NCI-H2171 (cell line): ENCODE measurements around the gene FAM227A.
"Not testable (repeated sequence)": the region's sequence is repeated elsewhere in the genome, so short reads cannot be mapped to it uniquely, and the experiment has no call there.

Experiments used
- DNase-seq: peaks from one replicate; lab custom pipeline; 2025; lab: John Stamatoyannopoulos, UW

Gene FAM227A

DNA sequence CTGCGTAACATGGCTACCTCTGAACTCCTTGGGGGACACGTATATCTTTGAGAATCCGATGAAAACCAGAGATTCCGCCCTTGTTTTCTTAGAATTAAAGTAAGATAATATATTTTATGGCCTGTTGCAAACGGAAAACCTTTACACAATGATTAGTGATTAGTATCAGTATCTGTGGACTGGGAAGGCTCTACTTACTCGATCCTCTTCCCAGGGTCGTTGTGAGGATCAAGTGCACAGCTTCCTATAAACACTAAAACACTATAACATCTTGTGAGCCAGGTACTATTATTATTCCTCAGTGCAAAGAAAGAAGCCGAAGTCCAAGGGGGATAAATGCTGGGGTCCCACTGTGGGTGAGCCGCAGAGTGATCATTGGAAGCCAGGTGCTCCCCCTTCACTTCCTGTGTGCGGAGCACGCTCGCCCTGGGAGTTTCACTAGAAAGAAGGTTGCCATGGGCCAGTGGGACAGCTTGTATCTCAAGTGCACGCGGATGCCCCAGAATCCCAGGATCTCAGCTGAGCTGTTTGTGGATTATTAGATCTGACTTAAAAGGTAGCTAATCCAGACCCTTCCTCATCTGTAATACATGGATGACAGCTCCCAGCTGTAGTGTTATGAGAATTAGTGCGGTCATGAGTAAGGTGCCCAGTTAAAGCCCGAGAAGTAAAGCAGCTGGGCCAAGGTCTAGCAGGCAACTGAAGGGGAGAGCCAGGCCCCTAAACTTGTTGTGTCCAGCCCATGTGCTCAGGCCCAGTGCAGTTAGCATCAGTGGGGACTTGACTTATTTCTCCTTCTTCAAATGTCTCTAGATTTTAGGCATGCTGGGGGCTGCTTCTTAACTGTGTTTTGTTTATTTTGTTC is 1.1 kb upstream of the FAM227A start:
- DNase-seq, result no peak

- DNase-seq, result peak; percentile 8
Observed at GRCh38 chr22:38655519-38656255, 505 bp downstream of the FAM227A start.

GRCh38 chr22:38653741-38654140 is 2.5 kb downstream of the FAM227A start:
- DNase-seq, result no peak

GRCh38 chr22:38652859-38653258 is 3.3 kb downstream of the FAM227A start:
- no peak for DNase-seq

GRCh38 chr22:38649841-38650522 is 6.2 kb downstream of the FAM227A start:
- no peak for DNase-seq

DNA sequence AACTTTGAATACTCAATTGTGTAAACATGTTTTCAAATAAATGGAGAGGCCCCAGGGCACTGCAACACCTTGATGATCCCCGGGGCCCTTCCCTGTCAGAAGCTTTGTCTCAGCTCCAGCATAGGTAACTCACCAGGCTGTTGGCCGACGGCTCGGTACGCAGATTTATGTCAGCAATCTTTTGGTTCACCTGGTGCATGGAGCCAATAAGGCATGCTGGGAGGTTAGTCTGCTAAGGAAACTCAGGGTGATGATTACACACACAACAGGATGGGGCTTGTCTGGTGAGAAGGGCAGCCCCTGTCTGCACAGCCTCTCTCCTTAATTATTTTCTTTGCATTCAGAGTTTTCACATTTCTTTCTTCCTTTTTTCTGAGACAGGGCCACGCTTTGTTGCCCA is 10.8 kb downstream of the FAM227A start:
- DNase-seq, result no peak

GRCh38 chr22:38644245-38644644 is 11.9 kb downstream of the FAM227A start:
- DNase-seq, result not testable (repeated sequence)

GRCh38 chr22:38641476-38642040 is 14.6 kb downstream of the FAM227A start:
- DNase-seq, result no peak

DNA sequence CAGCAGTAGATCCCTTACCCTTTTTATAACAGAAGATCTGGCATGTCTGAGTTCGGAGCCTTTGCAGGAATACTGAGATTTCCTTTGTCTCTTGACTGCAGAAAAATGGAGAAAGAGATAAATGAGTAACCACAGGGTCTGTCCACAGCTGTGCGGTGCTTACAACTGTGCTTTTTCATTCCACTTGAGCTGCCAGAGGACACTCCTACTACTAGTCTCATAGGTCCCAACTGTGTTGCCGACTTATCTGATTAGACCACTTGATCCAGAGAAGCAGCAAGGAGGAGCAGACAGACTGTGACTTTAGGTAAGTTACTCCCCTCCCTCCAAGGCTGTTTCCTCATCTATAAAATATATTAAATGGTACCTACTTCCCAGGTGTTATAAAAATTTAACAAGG is 17.5 kb downstream of the FAM227A start:
- no peak for DNase-seq

GRCh38 chr22:38638216-38638615 is 18.0 kb downstream of the FAM227A start:
- DNase-seq, result no peak

- DNase-seq, result no peak
Observed at GRCh38 chr22:38632528-38632927, 23.7 kb downstream of the FAM227A start.

- DNase-seq, result no peak
Observed at GRCh38 chr22:38631724-38632123, 24.5 kb downstream of the FAM227A start.

DNA sequence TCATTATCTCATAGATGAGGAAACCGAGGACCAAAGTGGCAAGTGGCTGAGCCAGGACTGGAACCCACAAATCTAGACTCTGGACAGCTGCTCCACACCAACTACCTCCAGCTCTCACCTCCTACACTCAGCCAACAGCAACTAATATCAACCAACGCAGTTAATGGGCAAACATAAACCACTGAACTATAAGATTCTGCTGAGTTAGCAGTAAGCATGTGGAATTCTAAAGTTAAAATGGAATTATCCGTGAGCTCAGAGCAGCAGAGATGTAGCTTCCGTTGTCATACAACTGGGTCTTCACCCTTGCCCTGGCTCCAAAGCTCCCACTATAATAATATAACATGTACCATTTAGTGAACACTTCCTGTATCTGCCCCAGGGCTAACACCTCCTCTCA is 27.1 kb downstream of the FAM227A start:
- DNase-seq, result no peak

GRCh38 chr22:38628444-38628843 is 27.7 kb downstream of the FAM227A start:
- no peak for DNase-seq

- DNase-seq, result no peak
Observed at GRCh38 chr22:38623351-38623750, 32.8 kb downstream of the FAM227A start.

DNA sequence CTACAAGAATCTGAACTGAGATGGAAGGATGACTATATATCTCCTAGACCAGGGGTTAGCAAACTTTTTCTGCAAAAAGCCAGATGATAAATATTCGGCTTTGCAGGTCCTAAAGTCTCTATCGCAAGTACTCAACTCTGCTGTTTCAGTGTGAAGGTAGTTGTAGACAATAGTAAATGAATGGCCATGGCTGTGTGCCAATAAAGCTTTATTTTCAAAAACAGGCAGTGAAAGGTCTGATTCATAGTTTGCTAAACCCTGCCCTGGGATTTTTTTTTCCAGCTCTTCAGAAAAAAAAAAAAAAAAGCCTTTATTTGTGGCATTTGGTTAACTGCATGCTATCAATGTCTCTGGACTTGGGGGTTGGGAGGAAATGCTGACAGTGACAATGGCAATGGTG is 37.5 kb downstream of the FAM227A start:
- DNase-seq, result no peak

DNA sequence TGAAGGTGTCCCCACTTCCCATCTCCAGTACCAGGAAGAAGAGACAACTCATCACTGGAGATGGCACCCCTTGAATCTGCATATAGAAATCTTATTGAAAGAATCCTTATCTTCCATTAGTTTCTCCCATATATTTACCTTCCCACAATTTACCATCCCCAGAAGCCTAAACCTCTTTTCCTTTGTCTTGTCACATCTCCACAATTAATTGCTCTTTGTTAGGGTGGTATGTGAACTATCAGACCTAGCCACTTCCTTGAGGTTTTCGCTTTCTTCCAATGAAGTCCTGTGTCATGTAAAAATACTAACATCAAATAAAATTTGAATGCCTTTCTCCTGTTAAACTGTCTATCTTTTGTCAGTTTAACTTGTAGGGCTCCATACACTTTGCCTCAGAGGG is 37.9 kb downstream of the FAM227A start:
- no peak for DNase-seq

- not testable (repeated sequence) for DNase-seq
Observed at GRCh38 chr22:38615064-38615405, 41.2 kb downstream of the FAM227A start.

DNA sequence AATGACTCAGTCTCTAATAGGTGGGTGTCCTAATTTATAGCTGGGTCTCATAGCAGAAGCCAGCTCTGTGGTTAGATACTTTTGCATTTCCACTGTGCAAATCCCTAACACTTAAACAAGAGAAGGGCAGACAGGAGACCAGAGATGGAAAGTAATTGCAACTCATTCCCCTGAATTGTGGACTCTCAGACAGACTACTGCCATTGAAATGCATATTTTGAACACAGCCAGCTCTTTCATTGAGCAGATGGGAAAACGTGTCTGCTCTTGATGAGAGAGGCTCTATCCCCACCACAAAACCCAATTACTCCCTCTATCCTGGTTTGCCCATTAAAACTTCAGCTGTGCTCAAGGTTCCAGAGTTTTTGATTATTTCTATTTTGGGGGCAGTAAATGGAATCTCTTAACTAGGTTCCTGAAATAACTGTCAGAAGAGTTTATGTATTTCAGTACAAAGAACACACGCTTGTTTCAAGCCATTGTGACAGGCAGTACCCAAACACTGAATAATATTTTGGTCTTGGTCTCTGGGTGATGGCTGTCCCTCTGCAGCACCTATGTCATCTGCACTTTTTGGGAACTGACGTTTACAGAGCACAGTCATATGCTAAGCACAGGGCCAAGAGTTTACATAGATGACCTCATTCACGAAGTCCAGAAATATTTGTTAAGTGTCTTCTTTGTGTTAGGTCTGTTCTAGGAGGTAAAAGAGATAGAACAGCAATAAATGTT is 41.7 kb downstream of the FAM227A start:
- no peak for DNase-seq

DNA sequence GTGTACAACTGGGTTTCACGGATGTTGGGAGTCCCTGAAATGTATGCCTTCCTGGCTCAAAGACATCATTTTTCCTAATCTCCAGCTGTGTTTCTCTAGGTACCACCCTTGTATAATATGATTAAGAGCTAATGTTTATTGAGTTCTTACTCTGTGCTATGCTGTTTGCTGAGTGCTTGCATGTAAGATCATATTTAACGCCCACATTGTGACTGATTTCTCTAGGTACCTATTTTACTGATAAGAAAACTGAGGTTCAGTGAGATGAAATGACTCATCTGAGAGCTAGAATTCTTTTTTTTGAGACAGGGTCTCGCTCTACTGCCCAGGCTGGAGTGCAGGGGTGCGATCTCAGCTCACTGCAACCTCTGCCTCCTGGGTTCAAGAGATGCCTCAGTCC is 42.6 kb downstream of the FAM227A start:
- DNase-seq, result no peak

- no peak for DNase-seq
Observed at GRCh38 chr22:38612217-38613006, 43.8 kb downstream of the FAM227A start.
